ENCODE results near the gene COL5A1. TPM values are rescaled to one million over a fixed set of nuclear protein-coding genes. Genes with fewer than 3 reads are reported as not detected.
A peak's percentile ranks its signal among the peaks of the same experiment; 100 is the strongest.
"Not testable (repeated sequence)": the region's sequence is repeated elsewhere in the genome, so short reads cannot be mapped to it uniquely, and the experiment has no call there.

Gene COL5A1
- total RNA-seq, 1 donor, result 188 TPM

GRCh38 chr9:134700636-134701350, 59.2 kb downstream of the COL5A1 start:
- H3K4me3 ChIP-seq (ENCODE audit: low read depth, low read length), result no peak overlapping the region
- no peak for TF ChIP-seq CTCF (IDR thresholded peaks at IDR 0.05; ENCODE audit: insufficient read depth, low read length)
- no peak for DNase-seq (ENCODE audit: low read depth)

- no peak overlapping the region for H3K4me3 ChIP-seq (ENCODE audit: low read depth, low read length)
- TF ChIP-seq CTCF (IDR thresholded peaks at IDR 0.05; ENCODE audit: insufficient read depth, low read length), result no peak
- no peak for DNase-seq (ENCODE audit: low read depth)
Measured at GRCh38 chr9:134701581-134702259, 60.1 kb downstream of the COL5A1 start.

GRCh38 chr9:134702291-134702690, 60.7 kb downstream of the COL5A1 start:
- TF ChIP-seq CTCF (IDR thresholded peaks at IDR 0.05; ENCODE audit: insufficient read depth, low read length), result no peak
- no peak overlapping the region for H3K4me3 ChIP-seq (ENCODE audit: low read depth, low read length)
- DNase-seq (ENCODE audit: low read depth), result no peak

- not testable (repeated sequence) for H3K4me3 ChIP-seq (ENCODE audit: low read depth, low read length)
Measured at GRCh38 chr9:134703730-134704114, 62.1 kb downstream of the COL5A1 start.

GRCh38 chr9:134704498-134704897, 62.9 kb downstream of the COL5A1 start:
- H3K4me3 ChIP-seq (ENCODE audit: low read depth, low read length), result no peak overlapping the region
- DNase-seq (ENCODE audit: low read depth), result peak; percentile 38
- TF ChIP-seq CTCF (IDR thresholded peaks at IDR 0.05; ENCODE audit: insufficient read depth, low read length), result no peak

More at GRCh38 chr9:134703730-134704114, 62.1 kb downstream of the COL5A1 start:
- DNase-seq (ENCODE audit: low read depth), result not testable (repeated sequence)

- no peak for DNase-seq (ENCODE audit: low read depth)
- TF ChIP-seq CTCF (IDR thresholded peaks at IDR 0.05; ENCODE audit: insufficient read depth, low read length), result no peak
- H3K4me3 ChIP-seq (ENCODE audit: low read depth, low read length), result no peak overlapping the region
Measured at GRCh38 chr9:134705786-134706185, 64.2 kb downstream of the COL5A1 start.

GRCh38 chr9:134706522-134706921, 64.9 kb downstream of the COL5A1 start:
- no peak for TF ChIP-seq CTCF (IDR thresholded peaks at IDR 0.05; ENCODE audit: insufficient read depth, low read length)
- no peak overlapping the region for H3K4me3 ChIP-seq (ENCODE audit: low read depth, low read length)
- DNase-seq (ENCODE audit: low read depth), result no peak
